A673 (cell line): ENCODE measurements around the gene TACC2.

Experiments
- CTCF ChIP-seq: fragments of 300-800, 200-600 bp; sonication (generic); conservative IDR thresholded peaks from 2 replicates; pipeline ENCODE4 v1.5.1; 2017; ENCODE audit warnings: low read depth, mild to moderate bottlenecking, antibody characterized with exemption, low read length, moderate library complexity, mixed read lengths
- EZH2 ChIP-seq: fragments of 200-600 bp; sonication (generic); IDR thresholded peaks from 2 replicates; pipeline ENCODE4 v1.6.1; 2017; ENCODE audit warnings: borderline replicate concordance, low read depth, mild to moderate bottlenecking, mixed read lengths, antibody characterized with exemption, low read length; ENCODE audit not compliant: poor library complexity, severe bottlenecking

- TF ChIP-seq CTCF (no peak), EZH2 (no peak)
Observed at GRCh38 chr10:122124808-122125207, 135.8 kb downstream of the TACC2 start.
